HepG2 (cell line): ENCODE data around the gene RREB1. TPM values are rescaled to one million over a fixed set of nuclear protein-coding genes. Genes with fewer than 3 reads are reported as not detected.
A peak's percentile ranks its signal among the peaks of the same experiment; 100 is the strongest.

ENCODE experiments used
- ATF7 ChIP-seq, 2 experiments: fragments of 450-650 bp in 1 of 2; sonication (generic) in 1 of 2; formaldehyde crosslinking in 1 of 2; IDR thresholded peaks; 2 replicates each; pipeline versions ENCODE4 v1.4.0 to v1.6.1; 2016 to 2020; ENCODE audit warnings: antibody characterized with exemption in 1 of 2, mild to moderate bottlenecking in 1 of 2, missing genetic modification reagents in 1 of 2
- ELF4 ChIP-seq: sonication (generic); formaldehyde crosslinking; IDR thresholded peaks from 2 replicates; pipeline ENCODE4 v1.5.0; 2020; ENCODE audit warnings: missing genetic modification reagents, mild to moderate bottlenecking, moderate library complexity, borderline replicate concordance
- FOSL2 ChIP-seq: sonication (generic); formaldehyde crosslinking; IDR thresholded peaks from 2 replicates; pipeline ENCODE4 v1.4.0; 2020; ENCODE audit warnings: missing genetic modification reagents
- GTF2F1 ChIP-seq: fragments of 150-350 bp; IDR thresholded peaks from 2 replicates; pipeline ENCODE4 v1.6.1; 2014; ENCODE audit warnings: low read length
- HMGA1 ChIP-seq: sonication (generic); formaldehyde crosslinking; conservative IDR thresholded peaks from 2 replicates; pipeline ENCODE4 v1.4.0; 2020; ENCODE audit warnings: missing genetic modification reagents
- KLF12 ChIP-seq: sonication (generic); formaldehyde crosslinking; IDR thresholded peaks from 2 replicates; pipeline ENCODE4 v1.4.0; 2020; ENCODE audit warnings: missing genetic modification reagents, borderline replicate concordance
- RXRB ChIP-seq: IDR thresholded peaks from 2 replicates; pipeline ENCODE4 v1.6.1; 2016; ENCODE audit warnings: borderline replicate concordance, missing genetic modification reagents, missing compliant biosample characterization
- THAP8 ChIP-seq: sonication (generic); formaldehyde crosslinking; IDR thresholded peaks from 2 replicates; pipeline ENCODE4 v1.5.1; 2020; ENCODE audit warnings: missing genetic modification reagents, mild to moderate bottlenecking, borderline replicate concordance
- ZBTB25 ChIP-seq: IDR thresholded peaks from 2 replicates; pipeline ENCODE4 v1.6.1; 2018; ENCODE audit warnings: missing genetic modification reagents
- ZBTB3 ChIP-seq: sonication (generic); formaldehyde crosslinking; IDR thresholded peaks from 2 replicates; pipeline ENCODE4 v1.4.0; 2020; ENCODE audit warnings: low read depth, mild to moderate bottlenecking, moderate library complexity, missing genetic modification reagents, borderline replicate concordance
- ZBTB40 ChIP-seq, 2 experiments: fragments of 450-650 bp in 1 of 2; sonication (generic) in 1 of 2; formaldehyde crosslinking in 1 of 2; IDR thresholded peaks; 2 replicates each; pipeline versions ENCODE4 v1.6.1 to v1.8.0; 2016 to 2022; ENCODE audit warnings: antibody characterized with exemption in 1 of 2, mild to moderate bottlenecking in 1 of 2, missing genetic modification reagents in 1 of 2
- ZEB1 ChIP-seq: IDR thresholded peaks from 2 replicates; pipeline ENCODE4 v1.6.1; 2012; ENCODE audit warnings: mild to moderate bottlenecking, low read depth, inconsistent platforms; ENCODE audit not compliant: insufficient replicate concordance
- ZNF552 ChIP-seq: sonication (generic); formaldehyde crosslinking; IDR thresholded peaks from 2 replicates; pipeline ENCODE4 v1.9.0; 2022; ENCODE audit warnings: missing genetic modification reagents, mild to moderate bottlenecking, borderline replicate concordance
- ZNF558 ChIP-seq: sonication (generic); formaldehyde crosslinking; IDR thresholded peaks from 2 replicates; pipeline ENCODE4 v1.9.0; 2022; ENCODE audit warnings: mild to moderate bottlenecking, missing genetic modification reagents, borderline replicate concordance
- ZNF672 ChIP-seq: sonication (generic); formaldehyde crosslinking; IDR thresholded peaks from 2 replicates; pipeline ENCODE4 v1.8.1; 2022; ENCODE audit warnings: missing genetic modification reagents
- polyA plus RNA-seq, 8 experiments: library from polyadenylated mRNA; depleted of rRNA in 3 of 8; stranded (reverse) in 7 of 8; unstranded in 1 of 8; fragments of >200 nt; fragmentation: Illumina TruSeq in 4 of 8; extraction: Trizol in 4 of 8; gene quantifications; 2 replicates each; pipeline versions ENCODE4 v1.2.1 to v1.2.3, GENCODE V29; 2011 to 2016; ENCODE audit warnings: low read depth in 4 of 8, missing spikeins in 1 of 8, mixed read lengths in 1 of 8; ENCODE audit not compliant: insufficient read depth in 1 of 8
- total RNA-seq, 5 experiments: library from RNA; depleted of rRNA; stranded (reverse); fragments of >200 nt; fragmentation: Illumina TruSeq; extraction: Trizol; gene quantifications; 2 replicates each; pipeline ENCODE4 v1.2.3, GENCODE V29; 2016; ENCODE audit warnings: low read depth in 1 of 5
- TF ChIP-seq, protein P1 (sequence below): sonication (generic); formaldehyde crosslinking; IDR thresholded peaks from 2 replicates; pipeline ENCODE4 v1.8.1; 2023; ENCODE audit warnings: missing genetic modification reagents, inconsistent platforms, borderline replicate concordance

RREB1 gene
- total and polyA plus RNA-seq, 2 of the 13 experiments (the other 11 are each of a cell fraction or from before 2014, with no cell fraction given) = 6.1 to 23.2 TPM

DNA sequence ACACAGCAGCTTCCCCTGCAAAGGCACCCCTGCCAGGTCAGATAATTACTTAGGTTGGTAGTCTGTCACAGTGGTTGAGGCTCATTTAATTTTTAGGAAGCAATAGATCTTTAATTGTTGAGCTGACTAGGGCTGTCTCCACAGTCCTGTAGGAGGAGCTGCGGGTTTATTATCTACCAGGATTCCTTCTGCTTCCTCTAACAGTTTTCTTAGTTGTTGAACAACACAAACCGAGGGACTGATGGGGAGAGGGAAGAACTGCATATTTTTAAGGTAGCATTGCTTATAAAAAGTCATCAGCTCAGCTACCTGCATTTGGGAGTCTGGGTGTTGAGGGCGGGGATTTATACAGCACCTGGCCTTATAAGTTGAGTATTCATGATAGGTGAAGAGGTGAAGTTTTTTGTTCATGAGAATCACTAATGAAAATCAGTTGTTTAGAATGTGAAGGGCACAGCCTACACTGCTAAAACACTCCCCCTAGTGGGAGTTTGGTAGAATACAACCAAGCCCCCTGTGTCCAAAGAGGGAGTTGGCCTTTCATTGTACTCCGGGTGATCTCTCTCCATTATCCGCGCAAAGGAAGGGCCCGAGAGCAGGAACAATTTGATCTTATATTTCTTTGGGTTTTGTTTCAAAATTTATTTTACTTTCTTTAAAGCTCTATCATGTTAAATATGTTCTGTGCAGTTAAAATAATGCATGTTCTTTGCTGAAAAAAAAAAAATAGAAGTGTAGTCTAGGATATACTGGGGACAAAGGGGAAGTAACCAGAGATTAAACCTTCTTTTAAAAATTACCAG lies 135.6 kb downstream of the RREB1 start (continued):
- no peak for TF ChIP-seq ZNF558 (CRISPR knock-in tag)
- TF ChIP-seq ZBTB25 = no peak
- TF ChIP-seq GTF2F1 = no peak
- TF ChIP-seq HMGA1 (CRISPR knock-in tag) = no peak
- TF ChIP-seq FOSL2 (CRISPR knock-in tag) = 0 out of 2 replicates have a peak, but pooled peaks have one; percentile 2
- no peak for TF ChIP-seq ZNF672 (CRISPR knock-in tag)
- TF ChIP-seq ZEB1 = no peak
- peak; percentile 68; the same call in 1 of the 2 replicates for TF ChIP-seq ELF4 (CRISPR knock-in tag)
- no peak for TF ChIP-seq THAP8 (CRISPR knock-in tag)
- TF ChIP-seq, protein P1, sequence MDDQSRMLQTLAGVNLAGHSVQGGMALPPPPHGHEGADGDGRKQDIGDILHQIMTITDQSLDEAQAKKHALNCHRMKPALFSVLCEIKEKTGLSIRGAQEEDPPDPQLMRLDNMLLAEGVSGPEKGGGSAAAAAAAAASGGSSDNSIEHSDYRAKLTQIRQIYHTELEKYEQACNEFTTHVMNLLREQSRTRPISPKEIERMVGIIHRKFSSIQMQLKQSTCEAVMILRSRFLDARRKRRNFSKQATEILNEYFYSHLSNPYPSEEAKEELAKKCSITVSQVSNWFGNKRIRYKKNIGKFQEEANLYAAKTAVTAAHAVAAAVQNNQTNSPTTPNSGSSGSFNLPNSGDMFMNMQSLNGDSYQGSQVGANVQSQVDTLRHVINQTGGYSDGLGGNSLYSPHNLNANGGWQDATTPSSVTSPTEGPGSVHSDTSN (CRISPR knock-in tag) = no peak
- TF ChIP-seq RXRB (CRISPR knock-in tag) = peak; percentile 20; the same call in 1 of the 2 replicates
- TF ChIP-seq ATF7 (IDR thresholded peaks at IDR 0.05) = no peak
- TF ChIP-seq ATF7 (CRISPR knock-in tag; IDR thresholded peaks at IDR 0.05) = no peak
- TF ChIP-seq ZBTB40 (IDR thresholded peaks at IDR 0.05) = no peak
- no peak for TF ChIP-seq ZBTB40 (CRISPR knock-in tag; IDR thresholded peaks at IDR 0.05)
- TF ChIP-seq ZNF552 = no peak
- TF ChIP-seq ZBTB3 (CRISPR knock-in tag) = no peak
- no peak for TF ChIP-seq KLF12 (CRISPR knock-in tag)
